Epithelial cell of prostate (primary cell): ENCODE results near the gene KCNN1.

Experiments
- DNase-seq: peaks from one replicate; pipeline ENCODE4 v3.0.0-alpha.2; 2011; ENCODE audit warnings: low read depth, low spot score
- H3K27ac ChIP-seq: fragments of 450-650 bp; 2 replicates; pipeline ENCODE4 v1.5.1; 2017; ENCODE audit warnings: mild to moderate bottlenecking

Gene KCNN1

DNA sequence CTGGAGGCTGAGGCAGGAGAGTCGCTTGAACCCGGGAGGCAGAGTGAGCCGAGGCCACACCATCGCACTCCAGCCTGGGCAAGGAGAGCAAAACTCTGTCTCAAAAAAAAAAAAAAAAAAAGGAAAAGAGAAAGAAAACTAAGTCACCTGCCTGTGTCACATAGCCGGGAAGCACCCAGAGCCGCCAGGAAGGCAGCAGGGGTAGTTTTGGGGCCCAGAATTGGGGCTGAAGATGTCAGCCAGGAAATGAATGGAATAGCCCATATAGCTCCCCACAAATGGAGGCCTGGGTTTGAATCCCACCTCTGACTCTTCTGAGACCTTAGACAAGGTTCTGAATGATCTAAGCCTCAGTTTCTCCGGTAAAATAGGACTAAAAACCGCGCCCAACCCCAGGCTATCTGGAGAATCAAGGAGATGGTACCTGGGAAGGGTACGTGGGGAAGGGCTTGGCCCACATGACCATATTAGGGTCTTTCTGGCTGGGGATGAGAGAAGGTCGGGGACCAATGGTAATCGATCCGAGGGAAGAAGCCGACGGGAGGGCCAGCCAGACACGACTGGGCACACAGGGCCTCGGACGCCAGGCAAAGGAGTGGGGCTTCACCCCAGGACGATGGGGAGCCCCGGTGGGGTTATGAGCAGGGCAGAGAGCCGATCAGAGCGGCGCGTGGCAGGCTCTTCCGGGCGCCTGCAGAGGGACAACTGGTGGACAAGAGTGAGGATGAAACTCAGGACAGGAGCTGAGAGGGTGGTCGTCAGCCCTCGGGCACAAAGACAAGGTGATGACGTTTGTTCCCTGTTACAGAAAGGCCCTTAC is 19.7 kb upstream of the KCNN1 start:
- no peak overlapping the region for H3K27ac ChIP-seq
- DNase-seq = no peak

DNA sequence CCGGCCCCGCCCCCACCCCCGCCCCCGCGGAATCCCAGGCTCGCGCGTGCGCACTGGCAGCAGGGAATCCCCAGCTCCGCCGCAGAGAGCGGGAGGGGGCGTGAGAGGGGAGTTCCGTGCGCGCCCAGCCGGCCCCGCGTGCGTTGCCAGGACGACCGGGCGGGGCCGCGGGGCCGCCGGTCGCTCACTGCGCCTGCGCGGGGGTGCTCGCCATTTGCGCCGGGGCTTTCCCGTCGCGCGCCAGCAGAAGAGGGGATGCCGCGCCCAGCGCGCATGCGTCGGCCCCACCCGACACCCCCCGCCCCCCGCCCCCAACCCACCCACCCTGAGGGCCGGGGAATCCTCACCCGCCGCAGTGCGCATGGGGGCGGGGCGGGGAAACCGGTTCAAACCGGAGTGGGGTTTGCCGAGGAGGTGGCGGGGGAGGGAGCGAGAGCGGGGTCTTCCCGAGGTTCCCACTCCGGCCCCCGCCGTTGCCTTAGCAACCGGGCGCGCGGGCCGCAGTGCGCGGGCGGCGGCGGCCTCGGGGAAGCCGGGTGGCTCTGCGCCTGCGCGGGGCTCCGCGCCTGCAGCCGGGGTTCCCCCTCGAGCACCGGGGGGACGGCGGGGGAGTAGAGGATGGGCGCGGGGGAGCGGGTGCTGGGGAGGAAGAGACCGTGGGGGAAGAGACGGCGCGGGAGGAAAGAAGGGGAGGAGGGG is 18.9 kb upstream of the KCNN1 start:
- peak; percentile 31 for DNase-seq
- no peak overlapping the region for H3K27ac ChIP-seq

DNA sequence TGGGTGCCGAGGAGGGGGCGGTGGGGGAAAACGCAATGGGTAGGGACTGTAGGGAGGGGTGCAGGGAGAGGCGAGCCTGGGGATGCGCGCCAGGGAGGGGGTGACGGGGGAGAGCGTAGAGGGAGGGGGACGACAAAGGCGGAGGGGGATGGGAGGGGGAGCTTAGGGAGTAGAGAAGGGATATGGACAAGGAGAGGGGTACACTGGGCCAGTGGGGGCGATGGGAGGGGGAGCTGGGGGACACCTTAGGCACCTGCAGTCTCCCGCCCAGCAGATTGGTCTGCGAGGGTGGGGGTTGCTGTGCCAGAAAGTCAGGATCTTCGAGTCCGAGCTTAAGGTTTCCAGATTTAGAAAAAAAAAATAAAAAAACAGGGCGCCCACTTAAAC is 18.4 kb upstream of the KCNN1 start:
- H3K27ac ChIP-seq = no peak overlapping the region
- no peak for DNase-seq

GRCh38 chr19:17948931-17949930 is 17.7 kb upstream of the KCNN1 start:
- no peak for DNase-seq
- H3K27ac ChIP-seq = no peak overlapping the region

DNA sequence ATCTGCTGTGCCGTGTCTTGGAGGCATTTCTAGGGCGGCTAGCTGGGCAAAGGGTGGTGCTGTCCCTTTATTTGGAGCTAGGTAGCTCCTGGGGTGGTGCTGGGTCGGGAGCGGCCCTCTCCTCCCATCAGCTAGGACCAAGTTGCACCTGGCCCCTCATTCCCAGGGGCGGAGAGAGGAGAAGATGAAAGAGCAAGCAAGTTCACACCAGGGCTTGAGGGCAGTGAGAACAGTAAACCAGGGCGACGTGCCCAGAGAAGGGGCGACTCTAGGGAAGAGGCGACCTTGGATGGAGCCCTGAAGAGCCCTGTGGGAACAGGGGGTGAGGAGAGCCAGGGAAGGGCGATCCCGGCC is 17.0 kb upstream of the KCNN1 start:
- DNase-seq = no peak
- H3K27ac ChIP-seq = no peak overlapping the region

GRCh38 chr19:17950310-17951156 is 16.4 kb upstream of the KCNN1 start:
- no peak overlapping the region for H3K27ac ChIP-seq
- no peak for DNase-seq

DNA sequence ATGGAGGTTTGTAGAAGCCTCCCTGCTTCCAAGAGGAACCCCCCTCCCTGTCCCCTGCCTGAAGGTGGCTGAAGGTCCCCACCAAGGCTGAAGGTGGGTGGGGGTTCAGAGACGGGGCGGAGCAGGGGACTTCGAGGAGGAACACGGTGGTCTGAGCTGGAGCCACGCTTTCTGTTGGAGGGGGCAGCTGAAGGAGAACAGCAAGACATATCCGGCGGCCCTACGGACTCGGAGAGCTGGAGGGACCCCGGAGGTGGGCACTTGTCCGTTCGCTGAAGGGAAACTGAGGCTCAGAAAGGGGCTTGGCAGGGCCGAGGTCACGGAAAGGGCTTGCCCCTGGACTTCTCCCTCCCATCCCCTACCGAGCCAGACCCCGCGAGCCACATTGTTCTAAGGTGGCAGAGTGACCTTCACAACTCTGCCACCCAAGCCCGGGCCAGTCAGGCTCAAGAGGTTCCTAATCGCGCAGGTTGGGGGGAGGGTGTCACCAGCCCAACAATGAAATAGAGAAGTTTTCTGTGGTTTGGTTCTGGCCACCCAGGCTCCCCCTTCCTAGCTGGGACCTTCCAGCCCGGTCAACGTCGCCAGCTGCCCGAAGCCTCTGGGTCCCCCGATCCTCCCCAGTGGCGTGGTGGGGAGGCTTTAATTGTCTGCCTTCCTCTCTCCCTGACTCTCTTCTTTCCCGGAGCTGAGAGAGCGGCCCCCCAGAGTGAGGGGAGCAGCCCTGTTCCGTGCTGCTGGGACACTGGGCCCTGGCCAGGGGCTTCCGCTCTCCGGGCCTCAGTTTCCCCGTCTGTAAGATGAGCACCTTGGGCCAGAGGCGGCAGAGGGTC is 15.5 kb upstream of the KCNN1 start:
- DNase-seq = no peak
- H3K27ac ChIP-seq = no peak overlapping the region

DNA sequence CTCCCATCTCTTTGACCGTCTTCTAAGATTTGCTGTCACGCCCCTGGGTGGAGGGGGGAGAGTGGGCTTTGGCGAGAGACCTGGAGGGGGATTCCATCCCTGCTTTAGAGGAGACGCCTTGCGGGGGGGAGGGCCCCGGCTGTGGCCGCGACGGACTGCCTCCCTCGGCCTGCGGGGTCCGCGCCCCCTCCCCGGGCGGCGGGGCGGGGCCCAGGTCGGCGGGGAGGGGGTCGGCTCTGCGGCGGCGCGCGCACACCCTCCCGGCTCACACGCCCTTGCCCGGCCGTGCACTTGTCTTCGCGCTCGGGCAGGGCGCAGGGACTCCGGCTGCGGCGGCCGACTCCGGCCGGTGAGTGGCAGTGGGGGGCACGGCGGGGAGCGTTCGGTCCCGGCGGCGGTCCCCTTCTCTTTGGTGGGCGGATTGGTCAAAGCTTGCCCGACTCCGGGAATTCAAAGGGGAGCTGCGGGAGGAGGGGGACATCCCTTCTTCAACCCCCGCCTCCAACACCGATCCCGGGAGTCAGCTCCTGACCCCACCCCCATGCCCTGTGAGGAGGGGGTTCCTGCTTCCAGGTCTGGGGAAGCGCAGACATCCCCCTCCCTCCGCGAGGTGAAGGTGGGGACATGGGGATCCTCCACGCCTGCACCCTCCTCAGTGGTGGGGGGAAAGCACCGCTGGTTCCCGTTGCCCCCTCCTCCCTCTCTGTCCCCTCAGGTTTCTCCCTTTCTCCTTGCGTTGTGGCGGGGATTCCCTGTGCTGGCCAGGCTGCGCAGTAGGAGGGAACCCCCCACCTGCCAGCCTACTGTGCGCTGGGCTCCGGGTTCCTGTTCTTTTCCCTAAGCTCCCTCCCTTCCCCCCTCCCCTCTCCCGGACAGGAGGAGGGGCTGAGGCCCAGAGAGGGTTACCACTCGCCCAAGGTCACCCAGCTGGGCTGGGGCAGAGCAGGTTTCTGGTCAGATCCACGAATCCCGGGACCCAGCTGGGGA is 14.6 kb upstream of the KCNN1 start:
- no peak overlapping the region for H3K27ac ChIP-seq
- DNase-seq = no peak

GRCh38 chr19:17953316-17953801 is 13.5 kb upstream of the KCNN1 start:
- H3K27ac ChIP-seq = no peak overlapping the region
- no peak for DNase-seq

DNA sequence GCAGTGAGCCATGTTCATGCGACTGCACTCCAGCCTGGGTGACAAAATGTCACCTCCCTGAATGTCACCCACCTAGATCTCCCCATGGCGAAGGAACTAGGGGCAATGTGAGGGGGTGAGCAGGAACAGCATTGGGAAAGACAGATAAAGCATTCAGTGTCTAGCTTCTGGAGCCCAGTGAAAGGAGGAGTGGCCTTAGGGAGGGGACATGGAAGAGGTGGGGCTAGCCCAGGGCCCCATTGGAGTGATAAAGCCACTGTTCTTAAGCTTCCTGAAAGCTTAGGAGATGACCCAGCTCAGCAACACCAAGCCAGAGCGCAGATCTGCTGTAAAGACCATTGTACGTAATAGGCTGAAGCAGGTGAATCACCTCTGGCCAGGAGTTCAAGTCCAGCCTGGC is 13.0 kb upstream of the KCNN1 start:
- no peak for DNase-seq
- H3K27ac ChIP-seq = no peak overlapping the region

DNA sequence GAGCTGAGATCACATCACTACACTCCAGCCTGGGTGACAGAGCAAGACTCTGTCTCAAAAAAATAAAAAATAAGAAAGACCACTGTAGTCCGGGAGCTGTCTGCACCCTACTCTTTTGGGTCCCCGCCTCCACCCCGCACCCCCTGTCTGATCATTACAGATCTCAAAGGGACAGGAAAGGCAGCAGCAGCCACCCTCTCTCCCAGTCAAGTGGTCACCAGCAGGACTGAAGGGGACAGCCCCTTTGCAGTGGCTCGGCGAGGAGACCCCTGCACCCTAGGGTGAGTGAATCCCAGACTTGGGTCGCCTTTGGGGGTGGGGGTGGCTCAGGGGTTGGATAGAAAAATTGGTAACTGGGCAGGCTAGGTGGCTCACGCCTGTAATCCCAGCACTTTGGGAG is 12.5 kb upstream of the KCNN1 start:
- DNase-seq = no peak
- H3K27ac ChIP-seq = no peak overlapping the region

- H3K27ac ChIP-seq = no peak overlapping the region
- no peak for DNase-seq
Measured at GRCh38 chr19:17957149-17957849, 9.6 kb upstream of the KCNN1 start.

- no peak for DNase-seq
- no peak overlapping the region for H3K27ac ChIP-seq
Measured at GRCh38 chr19:17957885-17958284, 9.0 kb upstream of the KCNN1 start.

DNA sequence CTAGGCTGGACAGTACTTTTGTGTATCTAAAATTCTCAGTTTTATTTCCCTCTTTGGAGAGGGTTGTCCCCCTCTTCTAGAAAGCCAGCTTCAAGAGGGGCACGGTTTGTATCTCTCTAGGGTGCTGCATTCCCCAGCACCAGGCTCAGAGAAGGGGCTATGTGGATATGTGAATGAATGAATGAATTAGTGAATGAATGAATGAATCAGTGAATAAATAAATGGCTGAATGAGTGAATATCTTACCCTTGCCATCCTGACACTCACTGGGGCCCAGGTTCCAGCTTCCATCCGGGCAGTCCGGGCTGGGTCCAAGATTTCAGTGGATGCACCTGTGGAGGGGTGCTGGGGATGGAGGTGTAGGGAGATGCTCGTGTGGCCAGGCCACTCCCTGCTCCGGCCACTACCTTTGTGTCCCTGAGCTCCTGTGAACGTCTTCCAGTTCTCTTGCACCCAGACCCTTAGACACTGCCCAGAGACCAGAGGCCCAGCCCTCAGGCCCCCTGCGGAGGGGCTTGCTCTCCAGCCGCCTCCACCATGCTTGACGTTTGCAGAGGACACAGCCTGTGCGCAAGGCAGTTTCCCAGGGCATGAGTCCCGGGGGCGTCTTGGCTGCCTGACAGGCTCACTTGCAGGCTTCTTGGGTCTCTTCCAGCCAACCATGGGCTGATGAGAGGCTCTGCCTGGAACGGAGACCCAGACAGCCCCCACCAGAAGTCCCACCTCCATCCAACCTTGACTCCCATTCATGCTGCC is 2.8 kb upstream of the KCNN1 start:
- no peak for DNase-seq
- H3K27ac ChIP-seq = no peak overlapping the region

GRCh38 chr19:17965370-17966128 is 1.4 kb upstream of the KCNN1 start:
- H3K27ac ChIP-seq = no peak overlapping the region
- DNase-seq = no peak

DNA sequence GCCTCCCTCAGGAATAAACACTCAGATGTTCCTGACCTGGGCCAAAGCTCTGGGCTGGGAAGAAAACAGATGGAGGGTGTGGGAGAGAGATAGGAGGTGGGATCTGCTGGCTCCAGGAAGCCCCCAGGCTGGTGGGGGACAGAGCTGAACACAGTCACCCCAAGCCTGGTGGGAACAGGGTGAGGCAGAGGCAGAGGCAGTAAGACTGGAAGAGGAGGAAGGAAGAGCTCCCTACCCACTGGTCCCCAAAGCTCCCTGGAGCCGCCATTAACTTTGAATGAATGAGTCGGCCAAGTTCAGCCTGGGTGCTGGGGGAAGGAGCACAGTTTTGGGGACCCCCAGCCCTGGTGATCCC is 801 bp upstream of the KCNN1 start:
- no peak overlapping the region for H3K27ac ChIP-seq

More for the DNA sequence above, 801 bp upstream of the KCNN1 start:
- DNase-seq = no peak
